HepG2 (cell line): ENCODE data around the gene ENAH.

Experiments used
- CREB1 ChIP-seq, 2 experiments: fragments of 450-650 bp in 1 of 2; IDR thresholded peaks; 2 replicates each; pipeline ENCODE4 v1.6.1; 2016 to 2017; ENCODE audit warnings: control low read depth in 1 of 2, mild to moderate bottlenecking in 1 of 2, missing compliant biosample characterization in 1 of 2, missing genetic modification characterization in 1 of 2
- EP300 ChIP-seq, 3 experiments: sonication (generic) in 1 of 3; formaldehyde crosslinking in 1 of 3; IDR thresholded peaks; 2 replicates each; pipeline versions ENCODE4 v1.5.1 to v1.6.1; 2011 to 2020; ENCODE audit warnings: low read depth in 2 of 3, low read length in 2 of 3, borderline replicate concordance in 1 of 3, improper control_type of control experiment in 1 of 3, mild to moderate bottlenecking in 1 of 3, missing genetic modification reagents in 1 of 3, moderate library complexity in 1 of 3
- MYC ChIP-seq: sonication (generic); formaldehyde crosslinking; IDR thresholded peaks from 2 replicates; pipeline ENCODE4 v1.9.0; 2021; ENCODE audit warnings: missing genetic modification reagents, borderline replicate concordance
- NFE2L2 ChIP-seq: fragments of 150-350 bp; IDR thresholded peaks from 2 replicates; pipeline ENCODE4 v1.6.1; 2014; ENCODE audit warnings: low read length
- TAF1 ChIP-seq: sonication (generic); formaldehyde crosslinking; IDR thresholded peaks from 2 replicates; pipeline ENCODE4 v1.4.0; 2020; ENCODE audit warnings: missing genetic modification reagents
- ZNF589 ChIP-seq: sonication (generic); formaldehyde crosslinking; conservative IDR thresholded peaks from 2 replicates; pipeline ENCODE4 v1.8.0; 2022; ENCODE audit warnings: mild to moderate bottlenecking, moderate library complexity, missing genetic modification reagents
- ZNF75D ChIP-seq: sonication (generic); formaldehyde crosslinking; IDR thresholded peaks from 2 replicates; pipeline ENCODE4 v1.8.1; 2023; ENCODE audit warnings: missing genetic modification reagents, mild to moderate bottlenecking, borderline replicate concordance
- TF ChIP-seq, protein P1 (sequence below): sonication (generic); formaldehyde crosslinking; IDR thresholded peaks from 2 replicates; pipeline ENCODE4 v1.5.0; 2020; ENCODE audit warnings: mild to moderate bottlenecking, missing genetic modification reagents, moderate library complexity
- TF ChIP-seq, protein P2 (sequence below): sonication (generic); formaldehyde crosslinking; IDR thresholded peaks from 2 replicates; pipeline ENCODE4 v1.4.0; 2020; ENCODE audit warnings: low read depth, mild to moderate bottlenecking, missing genetic modification reagents

DNA sequence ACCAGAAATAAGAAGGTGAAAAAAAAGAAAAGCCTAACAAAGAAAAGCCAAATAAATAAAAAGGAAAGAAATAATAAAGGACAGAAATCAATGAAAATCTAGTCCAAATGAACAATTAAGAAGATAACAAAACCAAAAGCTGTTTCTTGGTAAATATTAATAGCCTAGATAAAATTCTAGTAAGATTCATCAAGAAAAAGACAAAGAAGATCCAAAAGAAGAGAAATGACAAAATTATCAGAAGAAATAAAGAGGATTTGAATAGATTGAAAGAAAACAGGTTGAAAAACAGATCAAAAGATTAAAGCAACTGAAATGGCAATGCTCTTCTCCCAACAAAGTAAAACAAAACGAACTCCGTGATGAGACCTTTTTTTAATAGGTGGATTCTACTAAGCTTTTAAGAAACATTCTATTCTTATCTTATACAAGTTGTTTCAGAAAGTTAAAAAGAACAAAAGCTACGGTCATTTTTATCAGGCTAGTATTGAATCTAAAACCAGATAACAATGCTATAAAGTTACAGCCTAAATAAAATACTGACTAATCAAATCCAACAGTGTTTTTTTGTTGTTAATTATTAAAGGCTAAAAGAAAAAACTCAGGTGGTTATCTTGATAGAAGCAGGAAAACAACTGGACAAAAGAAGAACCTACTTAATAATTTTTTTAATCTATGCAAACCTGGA is 50.9 kb downstream of the ENAH start:
- TF ChIP-seq MYC: no peak
- no peak for TF ChIP-seq TAF1 (CRISPR knock-in tag)
- TF ChIP-seq ZNF75D (CRISPR knock-in tag): no peak
- TF ChIP-seq, protein P1, sequence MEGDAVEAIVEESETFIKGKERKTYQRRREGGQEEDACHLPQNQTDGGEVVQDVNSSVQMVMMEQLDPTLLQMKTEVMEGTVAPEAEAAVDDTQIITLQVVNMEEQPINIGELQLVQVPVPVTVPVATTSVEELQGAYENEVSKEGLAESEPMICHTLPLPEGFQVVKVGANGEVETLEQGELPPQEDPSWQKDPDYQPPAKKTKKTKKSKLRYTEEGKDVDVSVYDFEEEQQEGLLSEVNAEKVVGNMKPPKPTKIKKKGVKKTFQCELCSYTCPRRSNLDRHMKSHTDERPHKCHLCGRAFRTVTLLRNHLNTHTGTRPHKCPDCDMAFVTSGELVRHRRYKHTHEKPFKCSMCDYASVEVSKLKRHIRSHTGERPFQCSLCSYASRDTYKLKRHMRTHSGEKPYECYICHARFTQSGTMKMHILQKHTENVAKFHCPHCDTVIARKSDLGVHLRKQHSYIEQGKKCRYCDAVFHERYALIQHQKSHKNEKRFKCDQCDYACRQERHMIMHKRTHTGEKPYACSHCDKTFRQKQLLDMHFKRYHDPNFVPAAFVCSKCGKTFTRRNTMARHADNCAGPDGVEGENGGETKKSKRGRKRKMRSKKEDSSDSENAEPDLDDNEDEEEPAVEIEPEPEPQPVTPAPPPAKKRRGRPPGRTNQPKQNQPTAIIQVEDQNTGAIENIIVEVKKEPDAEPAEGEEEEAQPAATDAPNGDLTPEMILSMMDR (CRISPR knock-in tag): no peak
- TF ChIP-seq EP300 (IDR thresholded peaks at IDR 0.05; ENCODE audit: low read depth in 2 of 2, low read length in 2 of 2): no peak
- no peak for TF ChIP-seq EP300 (CRISPR knock-in tag; IDR thresholded peaks at IDR 0.05; ENCODE audit: borderline replicate concordance)
- no peak for TF ChIP-seq ZNF589 (CRISPR knock-in tag)
- TF ChIP-seq, protein P2, sequence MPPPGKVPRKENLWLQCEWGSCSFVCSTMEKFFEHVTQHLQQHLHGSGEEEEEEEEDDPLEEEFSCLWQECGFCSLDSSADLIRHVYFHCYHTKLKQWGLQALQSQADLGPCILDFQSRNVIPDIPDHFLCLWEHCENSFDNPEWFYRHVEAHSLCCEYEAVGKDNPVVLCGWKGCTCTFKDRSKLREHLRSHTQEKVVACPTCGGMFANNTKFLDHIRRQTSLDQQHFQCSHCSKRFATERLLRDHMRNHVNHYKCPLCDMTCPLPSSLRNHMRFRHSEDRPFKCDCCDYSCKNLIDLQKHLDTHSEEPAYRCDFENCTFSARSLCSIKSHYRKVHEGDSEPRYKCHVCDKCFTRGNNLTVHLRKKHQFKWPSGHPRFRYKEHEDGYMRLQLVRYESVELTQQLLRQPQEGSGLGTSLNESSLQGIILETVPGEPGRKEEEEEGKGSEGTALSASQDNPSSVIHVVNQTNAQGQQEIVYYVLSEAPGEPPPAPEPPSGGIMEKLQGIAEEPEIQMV (CRISPR knock-in tag): no peak
- TF ChIP-seq CREB1 (IDR thresholded peaks at IDR 0.05): no peak
- TF ChIP-seq CREB1 (CRISPR knock-in tag; IDR thresholded peaks at IDR 0.05): no peak
- TF ChIP-seq NFE2L2: no peak
